Activated T-cell treated with anti-CD3 and anti-CD28 coated beads for 24 hours (primary cell): Measurements from ENCODE around the gene CCDC88C.

ENCODE experiments used
- DNase-seq: peaks from one replicate; pipeline ENCODE4 v3.0.0-alpha.2; 2020; ENCODE audit warnings: low read depth

CCDC88C gene

GRCh38 chr14:91396959-91397815 is 20.4 kb downstream of the CCDC88C start:
- DNase-seq = peak; percentile 56

- no peak for DNase-seq
These were observed 21.5 kb downstream of the CCDC88C start for GRCh38 chr14:91396013-91396660.

- no peak for DNase-seq
These were observed 22.2 kb downstream of the CCDC88C start for GRCh38 chr14:91395466-91395865.

- no peak for DNase-seq
These were observed 23.2 kb downstream of the CCDC88C start for GRCh38 chr14:91394105-91395081.

GRCh38 chr14:91392623-91393303 is 24.9 kb downstream of the CCDC88C start:
- DNase-seq = no peak

- DNase-seq = no peak
These were observed 27.3 kb downstream of the CCDC88C start for GRCh38 chr14:91390165-91390778.

- no peak for DNase-seq
These were observed 28.5 kb downstream of the CCDC88C start for GRCh38 chr14:91389150-91389549.

GRCh38 chr14:91388551-91388975 is 29.1 kb downstream of the CCDC88C start:
- no peak for DNase-seq

GRCh38 chr14:91387951-91388381 is 29.7 kb downstream of the CCDC88C start:
- DNase-seq = no peak

GRCh38 chr14:91387169-91387835 is 30.3 kb downstream of the CCDC88C start:
- no peak for DNase-seq

- no peak for DNase-seq
These were observed 31.9 kb downstream of the CCDC88C start for GRCh38 chr14:91385697-91386096.

GRCh38 chr14:91385224-91385623 is 32.4 kb downstream of the CCDC88C start:
- no peak for DNase-seq

- DNase-seq = no peak
These were observed 34.2 kb downstream of the CCDC88C start for GRCh38 chr14:91383439-91383838.

- no peak for DNase-seq
These were observed 35.6 kb downstream of the CCDC88C start for GRCh38 chr14:91381801-91382670.

- no peak for DNase-seq
These were observed 36.8 kb downstream of the CCDC88C start for GRCh38 chr14:91380610-91381371.

- no peak for DNase-seq
These were observed 37.5 kb downstream of the CCDC88C start for GRCh38 chr14:91380123-91380522.

GRCh38 chr14:91379579-91379932 is 38.1 kb downstream of the CCDC88C start:
- DNase-seq = no peak

GRCh38 chr14:91378930-91379578 is 38.6 kb downstream of the CCDC88C start:
- DNase-seq = no peak
